Occipital lobe (tissue), 2 donors: Measurements from ENCODE around the gene SERF2. TPM values are rescaled to one million over a fixed set of nuclear protein-coding genes. Genes with fewer than 3 reads are reported as not detected.
"Not testable (repeated sequence)": the region's sequence is repeated elsewhere in the genome, so short reads cannot be mapped to it uniquely, and the experiment has no call there.

Experiments used
- DNase-seq: peaks from one replicate; lab custom pipeline; 2025; lab: John Stamatoyannopoulos, UW
- total RNA-seq: library from RNA; depleted of rRNA; stranded (reverse); fragments of >200 nt; gene quantifications from one replicate; pipeline ENCODE4 v1.2.3, GENCODE V29; 2014

The SERF2 gene
- total RNA-seq, 1 donor from 2014 or later: 37.1 TPM

DNA sequence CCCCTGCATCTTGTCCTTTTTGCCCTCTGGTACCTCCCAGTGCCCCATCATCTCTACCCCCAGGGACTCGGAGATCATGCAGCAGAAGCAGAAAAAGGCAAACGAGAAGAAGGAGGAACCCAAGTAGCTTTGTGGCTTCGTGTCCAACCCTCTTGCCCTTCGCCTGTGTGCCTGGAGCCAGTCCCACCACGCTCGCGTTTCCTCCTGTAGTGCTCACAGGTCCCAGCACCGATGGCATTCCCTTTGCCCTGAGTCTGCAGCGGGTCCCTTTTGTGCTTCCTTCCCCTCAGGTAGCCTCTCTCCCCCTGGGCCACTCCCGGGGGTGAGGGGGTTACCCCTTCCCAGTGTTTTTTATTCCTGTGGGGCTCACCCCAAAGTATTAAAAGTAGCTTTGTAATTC lies 1.5 kb downstream of the SERF2 start:
- no peak for DNase-seq

GRCh38 chr15:43794269-43795037 lies 2.3 kb downstream of the SERF2 start:
- DNase-seq: no peak

- no peak for DNase-seq
These were observed 3.1 kb downstream of the SERF2 start for GRCh38 chr15:43795197-43795596.

GRCh38 chr15:43795997-43796396 lies 3.9 kb downstream of the SERF2 start:
- DNase-seq: no peak

DNA sequence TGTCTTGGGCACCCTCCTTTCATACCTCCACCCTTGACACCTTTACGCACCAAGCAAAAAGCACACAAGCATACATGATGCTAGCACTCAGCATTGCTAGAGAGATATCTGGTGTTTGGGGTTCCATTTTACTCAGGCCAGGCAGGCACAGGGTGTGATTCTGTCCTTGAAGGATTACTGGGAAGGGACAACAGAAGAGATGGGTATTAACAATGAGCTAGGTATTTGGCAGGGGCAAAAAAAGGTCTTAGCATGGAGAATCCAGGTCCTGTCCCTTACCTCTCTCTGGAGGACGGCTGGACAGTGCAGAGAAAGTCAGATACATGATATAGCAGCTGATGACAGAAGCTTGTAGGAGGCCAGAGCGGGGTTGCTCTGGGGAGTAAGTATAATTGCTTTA lies 4.4 kb downstream of the SERF2 start:
- no peak for DNase-seq

- no peak for DNase-seq
These were observed 7.3 kb downstream of the SERF2 start for GRCh38 chr15:43799209-43799944.

- DNase-seq: no peak
These were observed 7.8 kb downstream of the SERF2 start, which contains the start of gene SERINC4 for GRCh38 chr15:43799945-43800285. Gene SERINC4 (minus strand): TSS chr15:43800220. CDS start chr15:43799986, 234 bp downstream.

- DNase-seq: peak; percentile 89
These were observed 8.4 kb downstream of the SERF2 start, which contains the start of gene HYPK for GRCh38 chr15:43800286-43801141. Gene HYPK (plus strand): TSS chr15:43800599. CDS start chr15:43800623, 24 bp downstream.

GRCh38 chr15:43802676-43803075 lies 10.6 kb downstream of the SERF2 start:
- DNase-seq: not testable (repeated sequence)

- no peak for DNase-seq
These were observed 16.4 kb downstream of the SERF2 start for GRCh38 chr15:43808435-43808950.

GRCh38 chr15:43808960-43809678 lies 17.0 kb downstream of the SERF2 start:
- no peak for DNase-seq

DNA sequence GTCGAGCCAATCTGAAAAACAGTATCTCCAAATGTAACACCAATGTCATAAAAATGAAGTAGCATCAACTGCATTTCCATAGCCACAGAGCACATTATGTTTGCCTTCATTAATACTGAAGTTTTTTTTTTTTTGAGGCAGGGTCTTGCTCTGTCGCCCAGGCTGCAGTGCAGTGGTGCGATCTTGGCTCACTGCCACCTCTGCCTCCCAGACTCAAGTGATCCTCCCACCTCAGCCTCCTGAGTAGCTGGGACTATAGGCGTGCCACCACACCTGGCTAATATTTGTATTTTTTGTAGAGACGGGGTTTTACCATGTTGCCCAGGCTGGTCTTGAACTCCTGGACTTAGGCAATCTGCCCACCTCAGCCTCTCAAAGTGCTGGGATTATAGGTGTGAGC lies 22.9 kb downstream of the SERF2 start:
- not testable (repeated sequence) for DNase-seq

DNA sequence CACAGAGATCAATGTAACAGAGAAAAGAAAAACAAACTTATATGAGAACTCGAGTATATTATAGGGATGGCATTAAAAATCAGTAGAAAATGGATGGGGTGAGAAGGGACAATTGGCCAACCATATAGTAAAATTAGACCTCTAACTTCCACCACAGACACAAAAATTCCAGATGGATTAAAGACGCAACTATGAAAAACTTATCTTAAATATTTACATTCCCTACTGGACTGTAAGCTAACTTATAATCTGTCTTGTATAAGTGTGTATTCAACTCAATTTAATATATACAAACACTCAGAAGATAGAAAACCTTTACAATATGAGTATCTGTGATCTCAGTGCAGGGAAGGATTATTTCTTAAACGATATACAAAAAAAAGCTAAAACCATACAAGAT lies 29.4 kb downstream of the SERF2 start:
- no peak for DNase-seq

GRCh38 chr15:43824302-43825246 lies 32.5 kb downstream of the SERF2 start, which contains the start of gene MFAP1:
Gene MFAP1 (minus strand): TSS chr15:43824690. CDS start chr15:43824569, 121 bp downstream.
- DNase-seq: peak; percentile 83

DNA sequence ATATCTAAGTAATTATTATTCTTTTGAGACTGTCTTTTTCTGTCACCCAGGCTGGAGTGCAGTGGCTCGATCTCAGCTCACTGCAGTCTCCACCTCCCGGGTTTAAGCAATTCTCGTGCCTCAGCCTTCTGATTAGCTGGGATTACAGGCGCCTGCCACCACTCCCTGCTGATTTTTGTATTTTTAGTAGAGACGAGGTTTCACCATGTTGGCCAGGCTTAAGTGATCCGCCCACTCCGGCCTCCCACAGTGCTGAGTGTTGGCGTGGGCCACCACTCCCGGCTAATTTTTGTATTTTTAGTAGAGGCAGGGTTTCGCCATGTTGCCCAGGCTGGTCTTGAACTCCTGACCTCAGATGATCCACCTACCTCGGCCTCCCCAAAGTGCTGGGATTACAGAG lies 33.2 kb downstream of the SERF2 start:
- not testable (repeated sequence) for DNase-seq

- no peak for DNase-seq
These were observed 33.9 kb downstream of the SERF2 start for GRCh38 chr15:43826029-43826507.

DNA sequence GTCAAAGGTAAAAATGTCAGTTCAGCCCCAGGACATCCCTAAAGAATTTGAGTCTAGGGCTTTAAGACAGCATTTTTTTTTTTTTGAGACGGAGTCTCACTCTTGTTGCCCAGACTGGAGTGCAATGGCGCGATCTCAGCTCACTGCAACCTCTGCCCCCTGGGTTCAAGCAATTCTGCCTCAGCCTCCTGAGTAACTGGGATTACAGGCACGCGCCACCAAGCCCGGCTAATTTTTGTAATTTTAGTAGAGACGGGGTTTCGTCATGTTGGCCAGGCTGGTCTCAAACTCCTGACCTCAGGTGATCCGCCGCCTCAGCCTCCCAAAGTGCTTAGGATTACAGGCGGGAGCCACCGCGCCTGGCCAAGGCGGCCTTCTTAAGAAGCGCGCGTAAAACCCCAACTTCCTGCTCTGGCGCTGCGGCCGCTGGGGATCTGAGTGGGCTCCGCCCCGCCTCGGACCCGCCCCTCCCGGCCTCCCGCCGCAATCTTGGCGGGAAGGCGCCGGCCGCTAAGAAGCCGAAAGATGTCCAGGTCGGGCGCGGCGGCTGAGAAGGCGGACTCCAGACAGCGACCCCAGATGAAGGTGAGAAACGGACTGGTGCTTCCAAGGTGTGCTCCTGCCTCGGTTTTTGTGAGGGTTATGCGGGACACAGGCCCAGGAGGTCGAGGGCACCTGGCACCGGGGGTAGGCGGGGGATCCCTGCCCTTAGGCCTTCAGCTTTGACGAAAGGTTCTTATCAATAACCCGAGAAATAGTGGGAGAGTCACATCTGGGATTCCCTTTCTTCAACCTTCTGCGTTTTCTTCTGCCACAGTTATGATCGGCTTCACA lies 34.6 kb downstream of the SERF2 start, which contains the start of gene WDR76:
TSS of gene WDR76 (plus strand) at position 495 of the 834 bp plus-strand sequence. CDS start at position 526, 31 bp downstream.
- DNase-seq: peak; percentile 28

GRCh38 chr15:43828061-43828657 lies 36.0 kb downstream of the SERF2 start:
- no peak for DNase-seq
